Esophagus squamous epithelium (tissue), 4 donors: Measurements from ENCODE around the gene ADTRP.

ENCODE experiments used
- POLR2A ChIP-seq, 4 donors: fragments of 450-650 bp; IDR thresholded peaks; one replicate each; pipeline ENCODE4 v1.6.1; 2017; ENCODE audit warnings: antibody characterized with exemption in 4 of 4, mild to moderate bottlenecking in 4 of 4, moderate library complexity in 3 of 4
- TF ChIP-seq, protein P1 (sequence below), 6 experiments: fragments of 450-650 bp in 4 of 6; fragments of 200-600 bp in 2 of 6; sonication (generic) in 2 of 6; IDR thresholded peaks; one replicate each; pipeline ENCODE4 v1.5.1; 2016 to 2019; ENCODE audit warnings: antibody characterized with exemption in 6 of 6, mild to moderate bottlenecking in 4 of 6, moderate library complexity in 4 of 6

DNA sequence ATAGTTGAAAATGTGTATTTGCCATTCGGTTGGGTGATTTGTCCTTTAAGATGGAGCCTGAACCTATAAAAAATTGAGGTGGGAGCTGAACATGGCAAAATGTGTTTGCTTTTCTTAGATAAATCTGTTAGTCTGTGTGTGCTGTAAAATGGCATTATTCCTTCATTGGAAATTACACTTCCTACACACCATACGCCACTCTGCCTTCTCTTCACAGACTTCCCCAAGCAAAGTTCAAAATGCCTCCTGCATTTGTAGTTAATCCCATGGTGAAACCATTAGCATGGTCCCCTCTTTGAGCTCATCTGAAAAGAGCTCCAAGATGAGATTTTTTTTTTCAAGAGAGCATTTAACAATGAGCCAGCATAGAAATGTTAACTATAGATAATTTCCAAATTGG, 567 bp downstream of the ADTRP start:
- TF ChIP-seq, protein P1, sequence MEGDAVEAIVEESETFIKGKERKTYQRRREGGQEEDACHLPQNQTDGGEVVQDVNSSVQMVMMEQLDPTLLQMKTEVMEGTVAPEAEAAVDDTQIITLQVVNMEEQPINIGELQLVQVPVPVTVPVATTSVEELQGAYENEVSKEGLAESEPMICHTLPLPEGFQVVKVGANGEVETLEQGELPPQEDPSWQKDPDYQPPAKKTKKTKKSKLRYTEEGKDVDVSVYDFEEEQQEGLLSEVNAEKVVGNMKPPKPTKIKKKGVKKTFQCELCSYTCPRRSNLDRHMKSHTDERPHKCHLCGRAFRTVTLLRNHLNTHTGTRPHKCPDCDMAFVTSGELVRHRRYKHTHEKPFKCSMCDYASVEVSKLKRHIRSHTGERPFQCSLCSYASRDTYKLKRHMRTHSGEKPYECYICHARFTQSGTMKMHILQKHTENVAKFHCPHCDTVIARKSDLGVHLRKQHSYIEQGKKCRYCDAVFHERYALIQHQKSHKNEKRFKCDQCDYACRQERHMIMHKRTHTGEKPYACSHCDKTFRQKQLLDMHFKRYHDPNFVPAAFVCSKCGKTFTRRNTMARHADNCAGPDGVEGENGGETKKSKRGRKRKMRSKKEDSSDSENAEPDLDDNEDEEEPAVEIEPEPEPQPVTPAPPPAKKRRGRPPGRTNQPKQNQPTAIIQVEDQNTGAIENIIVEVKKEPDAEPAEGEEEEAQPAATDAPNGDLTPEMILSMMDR (IDR thresholded peaks at IDR 0.05): no peak
- no peak for TF ChIP-seq POLR2A (IDR thresholded peaks at IDR 0.05)
